NCI-H524 treated with DMSO at 0.1 percent for 48 hours (cell line): ENCODE measurements around the gene ZBTB17.

ENCODE experiments used
- DNase-seq: peaks from one replicate; lab custom pipeline; 2025; lab: John Stamatoyannopoulos, UW

Gene ZBTB17

GRCh38 chr1:15960808-15961207 lies 15.1 kb downstream of the ZBTB17 start:
- no peak for DNase-seq

DNA sequence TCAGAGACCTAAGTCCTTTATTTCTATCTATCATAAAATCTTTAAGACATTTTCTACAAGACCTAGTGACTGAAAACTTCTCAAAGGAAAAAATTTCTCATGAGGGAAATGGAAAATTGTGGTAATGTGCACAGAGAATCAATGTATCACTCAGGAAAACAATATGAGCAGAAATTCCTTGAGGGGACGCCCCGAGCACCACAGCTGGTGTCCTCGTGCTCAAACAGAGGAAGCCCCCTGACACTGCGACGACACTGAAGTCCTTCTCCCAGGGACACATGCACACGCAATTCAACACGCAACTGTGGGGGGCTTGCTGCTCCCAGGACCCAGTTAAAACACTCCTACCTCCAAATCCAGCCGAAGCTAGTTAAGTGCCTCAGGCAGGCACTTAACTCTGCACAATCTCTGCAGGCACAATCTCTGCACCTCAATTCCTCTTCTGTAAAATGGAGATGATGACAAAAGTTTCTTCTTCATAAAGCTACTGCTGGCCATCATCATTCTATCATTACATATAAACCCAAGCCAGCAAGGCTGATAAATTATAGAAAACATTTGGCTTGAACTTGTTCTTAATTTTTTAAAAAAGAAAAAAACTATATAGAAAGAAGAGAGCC lies 16.0 kb downstream of the ZBTB17 start:
- no peak for DNase-seq

DNA sequence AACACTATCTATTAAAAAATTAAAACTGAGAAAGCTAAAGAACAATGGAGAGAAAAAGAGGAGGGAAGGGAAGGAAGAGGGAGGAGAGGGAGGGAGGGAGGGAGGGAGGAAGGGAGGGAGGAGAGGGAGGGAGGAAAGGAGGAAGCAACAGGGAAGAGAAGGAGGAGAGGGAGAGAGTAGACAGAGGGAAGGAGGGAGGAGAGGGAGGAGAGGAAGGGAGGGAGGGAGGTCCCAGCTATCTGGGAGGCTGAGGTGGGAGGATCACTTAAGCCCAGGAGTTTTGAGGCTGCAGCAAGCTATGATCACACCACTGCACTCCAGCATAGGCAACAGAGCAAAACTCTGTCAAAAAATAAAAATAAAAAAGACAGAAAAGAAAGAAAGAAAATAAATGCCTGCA lies 16.5 kb downstream of the ZBTB17 start:
- DNase-seq, result no peak

DNA sequence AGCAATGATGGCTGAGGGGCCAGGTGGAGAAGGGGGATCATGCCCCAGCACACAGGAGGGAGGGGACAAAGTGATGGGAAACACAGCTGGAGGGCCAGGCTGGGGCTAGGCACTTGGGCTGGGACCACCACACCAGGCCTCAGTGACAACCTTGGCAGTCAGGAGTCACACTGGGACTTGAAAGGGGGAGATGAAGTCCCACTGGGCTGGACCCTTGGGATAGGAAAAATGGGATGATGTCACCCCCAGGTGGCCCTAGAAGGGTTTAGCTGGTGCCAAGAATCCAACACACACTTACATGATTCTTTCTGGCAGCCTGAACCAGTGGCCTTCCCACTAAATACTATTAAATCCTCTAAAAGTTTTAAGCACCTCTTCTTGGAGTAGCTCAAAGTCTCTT lies 17.1 kb downstream of the ZBTB17 start:
- no peak for DNase-seq

GRCh38 chr1:15958111-15958510 lies 17.8 kb downstream of the ZBTB17 start:
- no peak for DNase-seq

DNA sequence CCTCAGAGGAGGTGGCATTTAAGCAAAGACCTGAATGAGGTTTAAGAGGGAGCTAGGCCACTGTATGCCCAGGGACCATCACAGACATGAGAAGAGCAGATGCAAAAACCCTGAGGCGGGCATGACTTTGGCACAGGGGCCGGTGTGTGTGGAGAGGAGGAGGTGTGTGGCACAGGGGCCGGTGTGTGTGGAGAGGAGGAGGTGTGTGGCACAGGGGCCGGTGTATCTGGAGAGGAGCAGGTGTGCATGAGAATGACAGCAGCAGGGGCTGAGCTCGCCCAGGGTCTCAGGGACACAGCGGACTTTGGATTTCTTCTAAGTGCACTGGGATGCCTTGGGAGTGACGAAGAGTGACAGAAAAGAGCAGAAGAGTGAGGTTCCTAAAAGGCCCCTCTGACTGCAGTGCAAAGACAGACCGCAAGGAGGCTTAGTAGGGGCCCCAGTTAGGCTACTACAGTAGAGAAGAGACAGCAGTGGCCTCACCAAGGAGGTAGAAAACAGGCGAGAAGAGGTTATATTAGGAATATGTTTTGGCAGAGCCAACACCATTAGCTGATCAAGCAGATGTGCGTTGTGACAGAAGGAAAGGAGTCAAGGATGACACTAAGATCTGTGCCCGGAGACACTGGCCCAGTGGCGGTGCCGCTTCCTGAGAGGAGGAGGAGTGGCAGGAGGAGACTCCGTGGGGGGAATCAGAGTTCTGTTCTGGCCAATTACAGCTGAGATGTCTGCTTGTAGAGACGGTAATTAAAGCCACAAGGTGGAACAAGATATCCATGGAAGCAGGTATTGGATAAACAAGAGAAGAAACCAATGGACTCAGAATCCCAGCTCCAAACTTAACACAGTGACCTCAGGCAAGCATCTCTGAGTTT lies 18.4 kb downstream of the ZBTB17 start:
- DNase-seq, result no peak

- no peak for DNase-seq
Observed at GRCh38 chr1:15956150-15956549, 19.8 kb downstream of the ZBTB17 start.

GRCh38 chr1:15955552-15955951 lies 20.3 kb downstream of the ZBTB17 start:
- DNase-seq, result no peak

DNA sequence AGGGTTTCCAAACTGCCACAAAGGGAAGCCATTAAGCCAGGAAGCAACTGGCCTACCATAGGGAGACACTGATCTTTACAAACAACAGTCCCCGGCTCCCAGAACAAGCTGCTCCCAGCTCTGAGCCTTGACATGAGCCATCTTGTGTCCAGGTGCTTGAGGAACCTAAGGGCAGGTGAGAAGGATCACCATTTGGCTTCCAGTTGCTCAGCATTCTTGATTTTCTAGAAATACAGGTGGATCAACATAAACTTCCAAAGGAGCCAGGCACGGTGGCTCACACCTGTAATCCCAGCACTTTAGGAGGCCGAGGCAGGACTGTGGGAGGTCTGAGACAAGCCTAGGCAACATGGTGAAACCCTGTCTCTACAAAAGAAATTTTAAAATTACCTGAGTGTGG lies 21.6 kb downstream of the ZBTB17 start:
- DNase-seq, result no peak

GRCh38 chr1:15953791-15954241 lies 22.1 kb downstream of the ZBTB17 start:
- peak; percentile 21 for DNase-seq

DNA sequence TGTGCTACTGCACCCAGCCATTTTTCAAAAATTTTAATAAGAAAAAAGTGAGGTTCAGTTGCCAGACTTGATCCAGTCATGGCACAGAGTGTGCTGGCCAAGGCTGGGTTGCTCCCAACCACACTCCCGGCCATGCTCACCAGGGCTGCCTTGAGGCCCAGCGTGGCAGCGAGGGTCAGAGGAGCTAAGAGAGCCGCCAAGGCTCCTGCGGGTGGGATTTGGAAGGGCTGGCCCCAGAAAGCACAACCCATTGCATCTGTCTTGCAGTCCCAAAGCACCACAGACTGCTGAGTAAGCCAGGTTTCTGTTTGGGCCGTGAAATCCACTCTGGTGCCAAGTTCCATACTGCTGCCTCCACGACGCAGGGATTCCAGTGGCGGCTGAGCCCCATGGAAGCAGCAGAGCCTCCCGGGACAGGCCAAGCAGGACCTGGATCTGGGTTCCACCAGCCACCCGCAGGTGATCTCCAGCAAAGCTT lies 22.6 kb downstream of the ZBTB17 start:
- no peak for DNase-seq

DNA sequence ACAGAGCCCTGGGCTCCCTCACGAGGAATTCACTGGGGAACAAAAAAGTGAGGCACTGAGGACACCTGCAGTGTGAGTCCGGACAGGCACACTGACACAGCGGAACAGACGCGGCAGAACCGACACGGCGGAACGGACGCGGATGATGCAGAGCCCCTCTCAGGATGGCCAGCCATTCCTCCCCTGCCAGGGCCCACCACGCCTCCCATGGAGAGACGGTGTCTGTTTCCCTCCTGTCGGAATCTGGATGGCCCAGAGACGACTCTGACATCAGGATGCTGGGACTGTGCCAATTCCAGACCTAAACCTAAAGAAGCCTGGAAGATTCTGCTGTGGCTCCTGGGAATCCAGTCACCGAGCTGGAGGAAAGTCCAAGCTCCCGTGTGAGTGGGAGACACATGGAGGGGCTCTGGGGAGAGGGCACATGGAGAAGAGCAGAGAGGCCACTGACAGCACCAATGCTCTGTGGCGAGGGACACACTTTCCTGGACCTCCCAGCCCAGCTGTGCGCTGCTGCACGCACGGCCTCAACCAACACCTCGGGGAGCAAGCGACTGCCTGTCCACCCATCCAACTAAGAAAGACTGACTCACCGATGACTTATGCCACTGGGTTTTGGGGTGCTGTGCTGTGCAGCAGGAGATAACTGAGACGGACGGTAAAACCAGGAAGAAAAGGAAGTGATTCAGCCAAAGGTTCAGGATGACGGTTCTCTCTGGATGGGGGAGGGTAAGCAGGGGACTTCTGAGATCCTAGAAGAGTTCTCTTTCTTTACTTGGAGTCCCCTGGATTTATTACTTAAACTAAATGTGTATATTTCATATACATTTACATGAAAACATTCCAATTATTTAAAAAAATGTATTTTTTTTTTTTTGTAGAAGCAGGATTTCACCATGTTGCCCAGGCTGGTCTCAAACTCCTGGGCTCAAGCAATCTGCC lies 23.3 kb downstream of the ZBTB17 start:
- DNase-seq, result no peak

DNA sequence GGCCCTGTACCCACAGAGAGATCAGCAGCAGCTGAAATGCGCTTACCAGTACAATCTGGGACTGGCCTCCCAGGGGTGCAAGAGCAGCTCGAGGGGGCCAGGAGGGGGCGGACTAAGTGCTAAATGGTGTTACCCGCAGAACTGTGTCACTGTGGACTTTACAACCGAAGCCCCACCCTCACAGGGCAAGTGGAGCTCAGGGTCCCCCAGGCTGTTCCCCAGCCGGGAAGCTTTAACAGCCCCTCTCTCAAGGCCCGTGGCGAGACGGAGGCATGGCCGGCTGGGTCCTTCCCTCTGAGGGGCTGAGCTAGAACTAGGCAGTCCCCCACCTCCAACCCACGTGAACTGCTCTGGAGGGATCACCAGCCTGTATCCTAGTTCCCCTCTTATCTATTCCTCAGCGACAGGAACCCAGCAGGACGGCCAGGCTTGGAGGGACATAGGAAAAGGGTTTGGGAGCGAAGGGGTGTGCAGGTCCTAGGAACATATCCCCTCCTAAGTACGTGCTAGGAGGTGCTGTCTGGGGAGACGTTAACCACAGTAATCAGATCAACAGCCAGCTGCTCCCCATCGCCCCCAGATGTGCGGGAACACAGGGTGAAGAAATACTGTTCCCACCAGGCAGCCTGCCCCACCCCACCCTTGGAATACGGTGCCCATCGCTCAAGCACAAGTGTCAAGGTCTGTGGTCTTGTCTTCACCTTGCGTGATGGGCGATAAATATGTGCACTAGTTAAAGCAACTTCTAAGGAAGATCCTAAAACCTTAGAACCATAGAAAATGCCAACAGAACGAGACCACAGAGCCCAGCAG lies 24.4 kb downstream of the ZBTB17 start:
- DNase-seq, result no peak

DNA sequence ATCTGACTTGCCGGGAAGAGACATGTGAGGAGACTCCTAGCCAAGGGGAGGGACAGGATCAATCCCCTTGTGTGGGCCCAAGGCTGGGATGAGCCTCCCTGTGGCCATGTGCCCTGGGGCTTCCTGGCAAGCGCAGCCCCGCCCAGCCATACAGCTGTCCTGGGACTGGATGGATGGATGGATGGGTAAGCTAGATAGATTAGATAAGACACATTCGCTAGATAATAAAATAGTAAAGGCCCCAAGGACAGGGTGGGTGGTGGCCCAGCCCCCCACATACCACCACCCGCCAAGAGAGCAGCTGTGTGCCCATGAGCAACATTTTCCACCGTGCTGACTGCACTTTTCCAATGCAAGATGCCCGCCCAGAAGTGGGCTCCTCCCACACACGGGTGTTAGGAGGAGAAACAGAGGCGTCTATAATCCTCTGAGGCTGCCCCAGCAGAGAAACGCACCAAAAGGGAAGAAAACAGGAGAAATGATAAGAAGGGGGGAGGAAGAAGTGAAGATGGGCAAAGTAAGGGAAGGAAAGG lies 25.1 kb downstream of the ZBTB17 start:
- no peak for DNase-seq

DNA sequence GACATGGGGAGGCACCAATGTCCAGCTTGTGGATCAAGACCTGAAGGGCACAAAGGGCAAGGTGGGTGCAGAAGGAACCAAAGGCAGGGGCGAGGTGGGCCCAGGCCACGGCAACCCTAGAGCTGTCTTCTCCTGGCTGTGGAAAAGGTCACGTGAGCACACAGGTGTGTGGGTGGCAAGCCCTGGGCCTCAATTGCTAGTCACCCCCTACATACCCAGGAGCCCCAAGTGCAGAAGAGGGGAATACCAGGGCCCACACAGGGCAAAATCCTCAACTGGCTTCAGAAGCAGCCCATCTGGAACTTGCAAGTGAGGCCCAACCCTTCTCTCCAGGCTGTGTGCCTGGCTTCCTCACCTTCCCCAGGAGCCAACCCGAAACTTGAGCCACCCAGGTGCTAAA lies 25.6 kb downstream of the ZBTB17 start:
- no peak for DNase-seq

- DNase-seq, result no peak
Observed at GRCh38 chr1:15949453-15950245, 26.3 kb downstream of the ZBTB17 start.

DNA sequence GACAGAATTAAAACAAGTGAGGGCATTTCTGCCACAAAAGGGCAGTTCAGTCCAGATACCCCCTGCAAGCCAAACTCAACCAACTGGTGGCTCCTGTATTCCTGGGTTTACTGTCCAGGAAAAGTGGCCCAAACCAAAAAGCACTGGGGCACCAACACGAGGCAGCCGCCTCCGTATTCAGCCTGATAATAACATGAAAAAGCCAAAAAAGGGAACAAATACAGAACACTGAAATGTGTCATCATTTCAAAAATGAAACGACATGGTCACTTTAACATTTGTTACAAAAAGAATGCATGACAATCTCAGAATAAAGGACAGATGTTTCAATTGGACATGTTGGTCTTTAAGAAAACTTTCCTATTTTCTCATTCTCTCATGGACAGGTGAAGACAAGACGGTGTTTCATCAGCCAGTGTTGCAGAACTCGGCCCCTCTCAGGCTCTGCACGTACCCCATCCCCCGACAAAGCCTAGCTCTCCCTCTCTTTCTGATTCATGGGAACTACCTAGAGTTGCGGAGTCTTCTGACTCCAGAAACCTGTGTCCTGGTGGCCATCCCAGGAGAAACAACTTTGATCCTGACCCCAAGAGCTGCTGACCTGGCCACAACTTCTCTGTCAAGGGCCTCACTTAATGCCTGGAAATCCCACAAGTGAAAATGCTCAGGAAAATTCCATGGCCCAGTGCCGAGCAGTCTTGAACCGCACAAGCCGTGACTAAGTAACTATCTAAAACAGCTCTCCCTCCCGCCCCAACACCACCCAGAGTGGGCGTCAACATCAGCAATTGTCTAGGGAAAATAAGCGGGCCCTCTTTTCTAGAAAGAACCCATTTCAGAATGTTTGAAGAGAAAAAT lies 27.1 kb downstream of the ZBTB17 start:
- no peak for DNase-seq

GRCh38 chr1:15948091-15948591 lies 27.8 kb downstream of the ZBTB17 start:
- DNase-seq, result no peak
